Measurements from ENCODE around the gene SNAI1. TPM values are rescaled to one million over a fixed set of nuclear protein-coding genes. Genes with fewer than 3 reads are reported as not detected.

The SNAI1 gene
- total and polyA plus RNA-seq, 2 of the 4 experiments (the other 2 are of a cell fraction), result 0.54 to 13.7 TPM

- POLR2A ChIA-PET (ENCODE audit: unreplicated experiment), result interaction anchor here (0.6 kb wide), 1 partner anchor 72 kb away, joined by 6 read pairs; no protein-coding TSS in a partner anchor
- intact Hi-C loops (cut with micrococcal nuclease), result no loop called here
These were observed 8.8 kb upstream of the SNAI1 start for GRCh38 chr20:49973981-49974380.

More at GRCh38 chr20:49973981-49974380, 8.8 kb upstream of the SNAI1 start:
- H3K27me3 ChIP-seq (ENCODE audit: control insufficient read depth, insufficient read depth, low read length), result no peaks in the 10 kb centered on the region
- BruUV-seq (replicated peaks), result no TSS peak
- H3K4me3 ChIP-seq (ENCODE audit: insufficient read depth, low read depth, low read length), result no peak overlapping the region
- no peaks in the 10 kb centered on the region for H3K9me3 ChIP-seq (ENCODE audit: control insufficient read depth, insufficient read depth, low read length)
- DNase-seq, result no peak
- no peak overlapping the region for H2BK5ac ChIP-seq (ENCODE audit: low read depth, low read length, poor library complexity, severe bottlenecking)
- no peak overlapping the region for H4K5ac ChIP-seq (ENCODE audit: low read depth, low read length)
- CTCF ChIA-PET, result interaction anchor here (1.5 kb wide), 1 partner anchor 98 kb away, joined by 3 read pairs; no protein-coding TSS in a partner anchor
- no peak overlapping the region for H3K18ac ChIP-seq (ENCODE audit: low read depth, low read length)
- ATAC-seq (ENCODE audit: low read depth), result no peak
- peaks cover 0 to 4% of the 10 kb centered on the region in 2 experiments; a peak in 1 of 4 replicates for H3K79me1 ChIP-seq (ENCODE audit: low read depth in 1 of 2, low read length in 2 of 2)
- no peak overlapping the region for H3K4ac ChIP-seq (ENCODE audit: low read depth, low read length)
- no peak overlapping the region for H2AFZ ChIP-seq (replicated peaks; ENCODE audit: low read length, poor library complexity)
- H2BK20ac ChIP-seq (ENCODE audit: low read depth, low read length), result no peak overlapping the region
- H4K91ac ChIP-seq (ENCODE audit: insufficient read depth, low read depth, low read length), result no peak overlapping the region
- no peak overlapping the region for H3K4me2 ChIP-seq (ENCODE audit: low read depth, low read length)
- no peak overlapping the region for H2BK120ac ChIP-seq (ENCODE audit: low read depth, low read length)
- H3K27ac ChIP-seq (ENCODE audit: insufficient read depth, low read length), result no peak overlapping the region
- no peak for TF ChIP-seq MAZ (IDR thresholded peaks at IDR 0.05; ENCODE audit: borderline replicate concordance, low read depth, low read length)
- no peak for TF ChIP-seq POLR2A (IDR thresholded peaks at IDR 0.05; ENCODE audit: low read depth, low read length)
- no peak for TF ChIP-seq FOS (IDR thresholded peaks at IDR 0.05; ENCODE audit: low read depth, low read length)
- no peak for TF ChIP-seq RAD21 (IDR thresholded peaks at IDR 0.05; ENCODE audit: low read length)
- no peak for TF ChIP-seq MAFK (IDR thresholded peaks at IDR 0.05; ENCODE audit: low read depth, low read length)
- no peak for TF ChIP-seq MXI1 (IDR thresholded peaks at IDR 0.05; ENCODE audit: borderline replicate concordance, low read depth, low read length)
- TF ChIP-seq CEBPB (IDR thresholded peaks at IDR 0.05; ENCODE audit: low read depth, low read length), result no peak
- TF ChIP-seq BHLHE40 (IDR thresholded peaks at IDR 0.05; ENCODE audit: low read depth, low read length), result no peak
- no peak for TF ChIP-seq CTCF (conservative IDR thresholded peaks at IDR 0.05; ENCODE audit: low read depth, low read length)
- no peak for TF ChIP-seq RFX5 (IDR thresholded peaks at IDR 0.05; ENCODE audit: low read depth, low read length)
- TF ChIP-seq RCOR1 (IDR thresholded peaks at IDR 0.05; ENCODE audit: insufficient replicate concordance, low read length), result no peak
- no peaks in the 10 kb centered on the region for H4K20me1 ChIP-seq (ENCODE audit: insufficient read depth, low read length)
- in situ Hi-C loops (cut with MboI; ENCODE audit: low sequenced_read_pairs), result no loop called here
- H3K4me1 ChIP-seq (ENCODE audit: control insufficient read depth, insufficient read depth, low read length), result no peaks in the 10 kb centered on the region; the same call in 1 of the 2 replicates
- dilution Hi-C loops (cut with HindIII; ENCODE audit: low sequenced_read_pairs, unreplicated experiment), result no loop called here
- no peak overlapping the region for H3K9ac ChIP-seq (ENCODE audit: low read depth, low read length)
- H4K8ac ChIP-seq (ENCODE audit: low read depth in 2 of 2, low read length in 2 of 2), result no peak overlapping the region
- H3K9me1 ChIP-seq (ENCODE audit: insufficient read depth, low read length), result peaks cover 3% of the 10 kb centered on the region
- H3K14ac ChIP-seq (replicated peaks; ENCODE audit: low read depth, low read length), result no peak overlapping the region
- no peak overlapping the region for H3K23ac ChIP-seq (ENCODE audit: low read depth, low read length)
- no peaks in the 10 kb centered on the region for H3K36me3 ChIP-seq (ENCODE audit: control insufficient read depth, insufficient read depth, low read length)
- no peak overlapping the region for H2BK15ac ChIP-seq (ENCODE audit: low read depth, low read length)
- H3K56ac ChIP-seq (ENCODE audit: extremely low read depth, insufficient read depth, low read length), result no peak overlapping the region
- WGBS, 2 experiments (ENCODE audit: extremely low coverage in 2 of 2, insufficient read length in 1 of 2), result 78% methylated on average over 3 of the region's 4 CpGs; no CpG with 5 or more reads in 1 of the 2 experiments
- no peak overlapping the region for H2AK5ac ChIP-seq (ENCODE audit: low read depth, low read length)
- no peak overlapping the region for H2AK9ac ChIP-seq (replicated peaks; ENCODE audit: low read depth, low read length, poor library complexity)

Measured in IMR-90 (cell line).